K562 (cell line): ENCODE results near the gene SCLT1. TPM values are rescaled to one million over a fixed set of nuclear protein-coding genes. Genes with fewer than 3 reads are reported as not detected.

ENCODE experiments used
- ARID3A ChIP-seq: IDR thresholded peaks from 2 replicates; pipeline ENCODE4 v1.6.1; 2012; ENCODE audit warnings: low read depth, low read length, improper control_type of control experiment, borderline replicate concordance
- BCOR ChIP-seq: fragments of 450-650 bp; IDR thresholded peaks from 2 replicates; pipeline ENCODE4 v1.6.1; 2016
- CHD7 ChIP-seq: fragments of 200-600 bp; sonication (generic); IDR thresholded peaks from one replicate; pipeline ENCODE4 v1.6.1; 2012; ENCODE audit warnings: mild to moderate bottlenecking, low read depth, low read length, inconsistent platforms
- FIP1L1 ChIP-seq: fragments of 200-400 bp; formaldehyde crosslinking; IDR thresholded peaks from 2 replicates; pipeline ENCODE4 v1.6.1; 2018; ENCODE audit warnings: mild to moderate bottlenecking, low read depth, low read length; ENCODE audit not compliant: poor library complexity, severe bottlenecking
- polyA plus RNA-seq, 8 experiments: library from polyadenylated mRNA; depleted of rRNA in 4 of 8; stranded (reverse) in 5 of 8; unstranded in 3 of 8; fragments of >200 nt; fragmentation: Nextera tagmentation in 2 of 8; fragmentation: Illumina TruSeq in 1 of 8; extraction: Ambion mirVana in 2 of 8; extraction: Trizol in 1 of 8; gene quantifications; 2 replicates each; pipeline versions ENCODE4 v1.2.1 to v1.2.3, GENCODE V29; 2011 to 2014; ENCODE audit warnings: inconsistent platforms in 1 of 8, missing spikeins in 1 of 8
- total RNA-seq, 7 experiments: library from RNA; depleted of rRNA in 6 of 7; stranded (reverse); fragments of >200 nt in 6 of 7; fragmentation: Illumina TruSeq in 2 of 7; extraction: Trizol in 2 of 7; gene quantifications; 2 replicates each; pipeline versions ENCODE4 v1.2.1 to v1.2.3, GENCODE V29; 2011 to 2021; ENCODE audit warnings: low replicate concordance in 1 of 7

Gene SCLT1
- total and polyA plus RNA-seq, 9 of the 15 experiments (the other 6 are each of a cell fraction or from before 2014, with no cell fraction given), result 8.0 to 31.9 (median 24.2) TPM

GRCh38 chr4:129098531-129099001, 5.2 kb upstream of the SCLT1 start (continued):
- TF ChIP-seq CHD7, result no peak
- TF ChIP-seq BCOR, result no peak
- peak; percentile 44; the same call in 1 of the 2 replicates for TF ChIP-seq ARID3A
- TF ChIP-seq FIP1L1, result no peak
- TF ChIP-seq, all 486 proteins: peak for 21
